HEK293 (cell line): ENCODE results near the gene MAN2A2.

Experiments used
- CTCF ChIA-PET: fragments of 350-600 bp; formaldehyde crosslinking; extraction: SDS; loops from one replicate; lab custom pipeline; 2021; ENCODE audit warnings: antibody characterized with exemption; lab: Yijun Ruan, JAX
- POLR2A ChIA-PET: fragments of 300-600 bp; formaldehyde crosslinking; extraction: SDS; loops from one replicate; lab custom pipeline; 2020; ENCODE audit warnings: antibody characterized with exemption, inconsistent platforms; lab: Yijun Ruan, JAX
- H3K27ac ChIP-seq: fragments of 200-500 bp; sonication (Bioruptor generic); 2 replicates; pipeline ENCODE4 v1.5.1; 2014; ENCODE audit warnings: low read depth, low read length, control low read depth, inconsistent platforms; ENCODE audit errors: extremely low read depth
- H3K36me3 ChIP-seq, 2 experiments: fragments of 200-500 bp in 1 of 2; sonication (Bioruptor generic) in 1 of 2; 1 replicate in 1 of 2; 2 replicates in 1 of 2; pipeline ENCODE4 v1.5.1; 2014 to 2017; ENCODE audit warnings: inconsistent platforms in 2 of 2, low read length in 2 of 2; ENCODE audit not compliant: control insufficient read depth in 2 of 2, insufficient read depth in 1 of 2
- H3K4me1 ChIP-seq: fragments of 200-500 bp; sonication (Bioruptor generic); 2 replicates; pipeline ENCODE4 v1.5.1; 2014; ENCODE audit warnings: mild to moderate bottlenecking, low read length, inconsistent platforms; ENCODE audit not compliant: control insufficient read depth, insufficient read depth
- H3K4me3 ChIP-seq: 2 replicates; pipeline ENCODE4 v1.5.1; 2011; ENCODE audit warnings: low read depth, mild to moderate bottlenecking, control low read depth, low read length, moderate library complexity
- H3K9me3 ChIP-seq: fragments of 200-500 bp; sonication (Bioruptor generic); 2 replicates; pipeline ENCODE4 v1.5.1; 2014; ENCODE audit warnings: low read depth, low read length, inconsistent platforms; ENCODE audit not compliant: control insufficient read depth, insufficient read depth
- AEBP2 ChIP-seq: fragments of 450-650 bp; formaldehyde crosslinking; IDR thresholded peaks from 2 replicates; pipeline ENCODE4 v1.5.1; 2016; ENCODE audit warnings: missing biosample characterization, missing genetic modification characterization, borderline replicate concordance
- EGR2 ChIP-seq: fragments of 450-650 bp; formaldehyde crosslinking; IDR thresholded peaks from 2 replicates; pipeline ENCODE4 v1.5.1; 2016; ENCODE audit warnings: low read depth, missing biosample characterization, missing genetic modification characterization
- MYNN ChIP-seq: fragments of 450-650 bp; formaldehyde crosslinking; IDR thresholded peaks from 2 replicates; pipeline ENCODE4 v1.5.1; 2016; ENCODE audit warnings: missing biosample characterization, missing genetic modification characterization, borderline replicate concordance
- REPIN1 ChIP-seq: fragments of 450-650 bp; formaldehyde crosslinking; IDR thresholded peaks from 2 replicates; pipeline ENCODE4 v1.5.1; 2017; ENCODE audit warnings: missing biosample characterization, missing genetic modification characterization, low read depth
- ZBTB1 ChIP-seq: fragments of 450-650 bp; formaldehyde crosslinking; IDR thresholded peaks from 2 replicates; pipeline ENCODE4 v1.5.1; 2016; ENCODE audit warnings: missing biosample characterization, missing genetic modification characterization
- ZBTB48 ChIP-seq: fragments of 450-650 bp; formaldehyde crosslinking; IDR thresholded peaks from 2 replicates; pipeline ENCODE4 v1.5.1; 2016; ENCODE audit warnings: missing biosample characterization, missing genetic modification characterization
- ZBTB8A ChIP-seq: fragments of 450-650 bp; formaldehyde crosslinking; IDR thresholded peaks from 2 replicates; pipeline ENCODE4 v1.5.1; 2016; ENCODE audit warnings: missing biosample characterization, missing genetic modification characterization
- ZFHX2 ChIP-seq: fragments of 450-650 bp; formaldehyde crosslinking; conservative IDR thresholded peaks from 2 replicates; pipeline ENCODE4 v1.5.1; 2016; ENCODE audit warnings: missing biosample characterization, missing genetic modification characterization
- ZNF114 ChIP-seq: fragments of 450-650 bp; formaldehyde crosslinking; IDR thresholded peaks from 2 replicates; pipeline ENCODE4 v1.5.0; 2017; ENCODE audit warnings: missing biosample characterization, missing genetic modification characterization
- ZNF155 ChIP-seq: fragments of 450-650 bp; formaldehyde crosslinking; IDR thresholded peaks from 2 replicates; pipeline ENCODE4 v1.5.1; 2016; ENCODE audit warnings: missing biosample characterization, missing genetic modification characterization
- ZNF169 ChIP-seq: fragments of 450-650 bp; formaldehyde crosslinking; IDR thresholded peaks from 2 replicates; pipeline ENCODE4 v1.5.1; 2016; ENCODE audit warnings: missing biosample characterization, missing genetic modification characterization
- ZNF2 ChIP-seq: fragments of 450-650 bp; formaldehyde crosslinking; IDR thresholded peaks from 2 replicates; pipeline ENCODE4 v1.5.1; 2016; ENCODE audit warnings: missing biosample characterization, missing genetic modification characterization
- ZNF274 ChIP-seq, 2 experiments: fragments of 200-500 bp in 1 of 2; fragments of 450-650 bp in 1 of 2; sonication (Bioruptor generic) in 1 of 2; formaldehyde crosslinking in 1 of 2; IDR thresholded peaks; 2 replicates each; pipeline versions ENCODE4 v1.5.1 to v1.6.1; 2014 to 2016; ENCODE audit warnings: borderline replicate concordance in 1 of 2, inconsistent platforms in 1 of 2, low read length in 1 of 2, missing biosample characterization in 1 of 2, missing genetic modification characterization in 1 of 2
- ZNF433 ChIP-seq: fragments of 450-650 bp; formaldehyde crosslinking; IDR thresholded peaks from 2 replicates; pipeline ENCODE4 v1.5.1; 2016; ENCODE audit warnings: missing biosample characterization, missing genetic modification characterization, low read depth
- ZNF473 ChIP-seq: fragments of 450-650 bp; formaldehyde crosslinking; IDR thresholded peaks from 2 replicates; pipeline ENCODE4 v1.5.1; 2017; ENCODE audit warnings: missing biosample characterization, missing genetic modification characterization
- ZNF521 ChIP-seq: fragments of 450-650 bp; formaldehyde crosslinking; IDR thresholded peaks from 2 replicates; pipeline ENCODE4 v1.5.1; 2017; ENCODE audit warnings: missing biosample characterization, mild to moderate bottlenecking, missing genetic modification characterization
- ZNF571 ChIP-seq: fragments of 450-650 bp; formaldehyde crosslinking; IDR thresholded peaks from 2 replicates; pipeline ENCODE4 v1.5.0; 2017; ENCODE audit warnings: missing biosample characterization, missing genetic modification characterization
- ZNF600 ChIP-seq: fragments of 450-650 bp; formaldehyde crosslinking; IDR thresholded peaks from 2 replicates; pipeline ENCODE4 v1.5.1; 2016; ENCODE audit warnings: missing biosample characterization, missing genetic modification characterization
- ZNF777 ChIP-seq: fragments of 450-650 bp; formaldehyde crosslinking; IDR thresholded peaks from 2 replicates; pipeline ENCODE4 v1.5.1; 2017; ENCODE audit warnings: missing biosample characterization, missing genetic modification characterization, borderline replicate concordance
- ZSCAN16 ChIP-seq: fragments of 450-650 bp; formaldehyde crosslinking; IDR thresholded peaks from 2 replicates; pipeline ENCODE4 v1.5.1; 2016; ENCODE audit warnings: missing biosample characterization, missing genetic modification characterization
- ZSCAN23 ChIP-seq: fragments of 450-650 bp; formaldehyde crosslinking; IDR thresholded peaks from 2 replicates; pipeline ENCODE4 v1.5.1; 2016; ENCODE audit warnings: missing biosample characterization, missing genetic modification characterization

Gene MAN2A2

GRCh38 chr15:90881978-90882721, 21.0 kb upstream of the MAN2A2 start:
- ChIA-PET POLR2A (interaction anchor here (1.3 kb wide), 1 partner anchor 13 kb away, joined by 3 read pairs; no protein-coding TSS in a partner anchor), CTCF (interaction anchor here (0.6 to 0.7 kb wide), 2 partner anchors 9 to 392 kb away, joined by 3 to 4 read pairs; no protein-coding TSS in a partner anchor)
- H3K9me3 ChIP-seq: no peaks in the 10 kb centered on the region
- peaks cover 10 to 59% of the 10 kb centered on the region in 2 experiments; a peak in 2 of 3 replicates for H3K36me3 ChIP-seq
- H3K27ac ChIP-seq: no peak overlapping the region
- no peak overlapping the region for H3K4me3 ChIP-seq
- TF ChIP-seq ZBTB8A (tag by site-specific recombination) (no peak), ZSCAN23 (tag by site-specific recombination) (no peak), ZNF155 (tag by site-specific recombination) (no peak), MYNN (tag by site-specific recombination) (no peak)
- TF ChIP-seq, all 188 proteins: peak for 0
- no peaks in the 10 kb centered on the region for H3K4me1 ChIP-seq

GRCh38 chr15:90882781-90883525, 20.1 kb upstream of the MAN2A2 start:
- Histone ChIP-seq H3K9me3 (no peaks in the 10 kb centered on the region), H3K36me3 (peaks cover 10 to 51% of the 10 kb centered on the region in 2 experiments; a peak in 2 of 3 replicates), H3K4me1 (no peaks in the 10 kb centered on the region), H3K27ac (peak overlapping the region; percentile 2; the same call in 1 of the 2 replicates), H3K4me3 (no peak overlapping the region)
- TF ChIP-seq ZNF521 (tag by site-specific recombination): no peak
- TF ChIP-seq ZNF571 (tag by site-specific recombination): no peak
- TF ChIP-seq ZFHX2: peak; percentile 73
- TF ChIP-seq EGR2 (tag by site-specific recombination): peak; percentile 63
- POLR2A ChIA-PET: no interaction called here
- CTCF ChIA-PET: interaction anchor here (0.6 to 0.7 kb wide), 2 partner anchors 9 to 265 kb away, joined by 3 to 4 read pairs; no protein-coding TSS in a partner anchor

GRCh38 chr15:90883526-90883975, 19.6 kb upstream of the MAN2A2 start:
- 0 out of 2 replicates have a peak, but pooled peaks have one; percentile 15 for TF ChIP-seq ZNF600 (tag by site-specific recombination)
- TF ChIP-seq ZNF777 (tag by site-specific recombination): no peak
- 0 out of 2 replicates have a peak, but pooled peaks have one; percentile 11 for TF ChIP-seq ZBTB8A (tag by site-specific recombination)
- CTCF ChIA-PET: interaction anchor here (0.6 to 4.0 kb wide), 2 partner anchors 235 to 265 kb away, joined by 3 to 44 read pairs; no protein-coding TSS in a partner anchor

GRCh38 chr15:90883976-90884718, 19.0 kb upstream of the MAN2A2 start, which contains the start of gene FES:
Gene FES (plus strand): TSS chr15:90884504. CDS start chr15:90885046, 542 bp downstream.
- POLR2A ChIA-PET: interaction anchor here (0.6 to 0.8 kb wide), 2 partner anchors 13 to 141 kb away, joined by 3 read pairs; no protein-coding TSS in a partner anchor
- Histone ChIP-seq H3K4me3 (no peak within 1 kb of the TSS), H3K4me1 (no peaks in the 10 kb centered on the region), H3K36me3 (peaks cover 4 to 39% of the 10 kb centered on the region in 2 experiments; a peak in 2 of 3 replicates), H3K27ac (peak within 1 kb of the TSS; percentile 2; the same call in 1 of the 2 replicates), H3K9me3 (no peaks in the 10 kb centered on the region)
- TF ChIP-seq ZNF433 (tag by site-specific recombination): no peak
- no peak for TF ChIP-seq REPIN1
- TF ChIP-seq ZNF274 (IDR thresholded peaks at IDR 0.05; ENCODE audit: low read length): no peak
- no peak for TF ChIP-seq ZNF274 (tag by site-specific recombination; IDR thresholded peaks at IDR 0.05; ENCODE audit: borderline replicate concordance)
- TF ChIP-seq ZBTB1 (tag by site-specific recombination): no peak
- no peak for TF ChIP-seq ZNF114 (tag by site-specific recombination)
- TF ChIP-seq ZBTB48: no peak
- TF ChIP-seq ZNF2 (tag by site-specific recombination): no peak
- no peak for TF ChIP-seq ZNF473 (tag by site-specific recombination)
- TF ChIP-seq AEBP2 (tag by site-specific recombination): no peak
- no peak for TF ChIP-seq ZSCAN16
- no peak for TF ChIP-seq ZNF169 (tag by site-specific recombination)
- CTCF ChIA-PET: interaction anchor here (0.7 to 4.0 kb wide), 6 partner anchors 14 to 564 kb away, joined by 3 to 44 read pairs (median 11); no protein-coding TSS in a partner anchor

More at GRCh38 chr15:90883526-90883975, 19.6 kb upstream of the MAN2A2 start:
- Histone ChIP-seq H3K27ac (peak overlapping the region; percentile 2; the same call in 1 of the 2 replicates), H3K4me3 (no peak overlapping the region), H3K36me3 (peaks cover 6 to 45% of the 10 kb centered on the region in 2 experiments; a peak in 2 of 3 replicates), H3K4me1 (no peaks in the 10 kb centered on the region), H3K9me3 (no peaks in the 10 kb centered on the region)
- POLR2A ChIA-PET: no interaction called here
